ENCODE measurements around the gene TTLL11.
"Not testable (repeated sequence)": the region's sequence is repeated elsewhere in the genome, so short reads cannot be mapped to it uniquely, and the experiment has no call there.

The TTLL11 gene

GRCh38 chr9:121998513-121999049 lies 94.5 kb downstream of the TTLL11 start:
- no peak for DNase-seq

- no peak for DNase-seq
Observed at GRCh38 chr9:121997791-121998190, 95.3 kb downstream of the TTLL11 start.

- no peak for DNase-seq
Observed at GRCh38 chr9:121996783-121997182, 96.3 kb downstream of the TTLL11 start.

GRCh38 chr9:121995997-121996396 lies 97.1 kb downstream of the TTLL11 start:
- no peak for DNase-seq

GRCh38 chr9:121992571-121993212 lies 100.4 kb downstream of the TTLL11 start:
- peak; percentile 39 for DNase-seq

- DNase-seq = no peak
Observed at GRCh38 chr9:121991307-121991661, 101.8 kb downstream of the TTLL11 start.

- DNase-seq = no peak
Observed at GRCh38 chr9:121990600-121991306, 102.4 kb downstream of the TTLL11 start.

- DNase-seq = no peak
Observed at GRCh38 chr9:121989010-121989409, 104.1 kb downstream of the TTLL11 start.

- DNase-seq = no peak
Observed at GRCh38 chr9:121987314-121987713, 105.8 kb downstream of the TTLL11 start.

- DNase-seq = no peak
Observed at GRCh38 chr9:121985792-121986494, 107.2 kb downstream of the TTLL11 start.

GRCh38 chr9:121984726-121985402 lies 108.2 kb downstream of the TTLL11 start:
- DNase-seq = no peak

GRCh38 chr9:121983736-121984135 lies 109.4 kb downstream of the TTLL11 start:
- DNase-seq = no peak

GRCh38 chr9:121981118-121981883 lies 111.8 kb downstream of the TTLL11 start:
- DNase-seq = no peak

GRCh38 chr9:121980665-121981064 lies 112.4 kb downstream of the TTLL11 start:
- not testable (repeated sequence) for DNase-seq

GRCh38 chr9:121979736-121980135 lies 113.4 kb downstream of the TTLL11 start:
- no peak for DNase-seq

- DNase-seq = no peak
Observed at GRCh38 chr9:121976751-121977150, 116.4 kb downstream of the TTLL11 start.

GRCh38 chr9:121975801-121976277 lies 117.3 kb downstream of the TTLL11 start:
- DNase-seq = no peak

- DNase-seq = no peak
Observed at GRCh38 chr9:121974421-121974820, 118.7 kb downstream of the TTLL11 start.

- no peak for DNase-seq
Observed at GRCh38 chr9:121972501-121972981, 120.6 kb downstream of the TTLL11 start.

GRCh38 chr9:121968056-121968455 lies 125.1 kb downstream of the TTLL11 start:
- DNase-seq = no peak

GRCh38 chr9:121966706-121967105 lies 126.4 kb downstream of the TTLL11 start:
- DNase-seq = no peak

GRCh38 chr9:121963528-121963995 lies 129.5 kb downstream of the TTLL11 start:
- no peak for DNase-seq
